HG03457 (cell line): ENCODE measurements around the gene MASP1.

Experiments
- ATAC-seq: cut with Tn5 transposase; IDR thresholded peaks from one replicate; pipeline ENCODE4 v1.9.1; 2021; ENCODE audit warnings: moderate number of reproducible peaks; ENCODE audit not compliant: unreplicated experiment

MASP1 gene

DNA sequence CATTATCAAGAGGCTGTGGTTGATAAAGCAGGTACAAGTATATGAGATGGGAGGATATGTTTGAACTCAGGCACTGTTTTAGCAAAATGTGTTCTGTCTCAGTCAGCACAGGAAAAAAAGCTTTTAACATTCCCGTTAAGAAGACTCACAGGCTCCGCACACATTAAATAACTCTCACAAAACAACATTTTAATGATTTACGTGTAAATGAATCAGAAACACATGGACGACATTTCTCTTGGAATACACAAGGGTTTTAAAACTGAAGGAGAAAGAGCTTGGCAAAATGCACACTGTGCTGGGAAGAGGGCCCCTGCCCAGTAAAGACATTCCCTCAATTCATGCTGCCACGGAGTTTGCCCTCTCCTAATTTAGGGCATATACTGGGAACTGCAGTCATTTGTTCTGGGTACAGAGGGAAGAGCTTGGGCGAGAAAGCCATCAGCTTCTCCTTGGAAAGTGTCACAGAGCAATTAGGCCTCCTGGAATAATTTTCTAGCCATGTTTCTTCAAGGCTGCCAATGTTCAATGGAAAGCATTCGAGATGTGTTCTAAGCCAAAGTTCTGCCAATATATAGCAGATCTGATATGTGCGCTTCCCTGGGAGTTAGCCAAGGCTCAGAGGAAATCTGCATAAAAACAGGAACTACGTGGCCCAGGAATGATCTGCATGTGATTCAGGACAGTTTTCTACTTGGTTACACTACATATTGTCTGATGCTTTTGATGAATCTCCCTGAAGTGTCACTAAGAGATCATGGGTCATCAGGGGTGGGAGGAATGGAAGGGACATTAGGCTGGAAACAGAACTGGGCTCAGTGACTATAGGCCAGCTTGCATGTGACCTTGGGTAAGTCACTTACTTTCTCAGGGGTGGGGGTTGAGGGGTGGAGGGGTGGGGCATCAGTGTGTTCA lies 2.2 kb upstream of the MASP1 start:
- no peak for ATAC-seq

DNA sequence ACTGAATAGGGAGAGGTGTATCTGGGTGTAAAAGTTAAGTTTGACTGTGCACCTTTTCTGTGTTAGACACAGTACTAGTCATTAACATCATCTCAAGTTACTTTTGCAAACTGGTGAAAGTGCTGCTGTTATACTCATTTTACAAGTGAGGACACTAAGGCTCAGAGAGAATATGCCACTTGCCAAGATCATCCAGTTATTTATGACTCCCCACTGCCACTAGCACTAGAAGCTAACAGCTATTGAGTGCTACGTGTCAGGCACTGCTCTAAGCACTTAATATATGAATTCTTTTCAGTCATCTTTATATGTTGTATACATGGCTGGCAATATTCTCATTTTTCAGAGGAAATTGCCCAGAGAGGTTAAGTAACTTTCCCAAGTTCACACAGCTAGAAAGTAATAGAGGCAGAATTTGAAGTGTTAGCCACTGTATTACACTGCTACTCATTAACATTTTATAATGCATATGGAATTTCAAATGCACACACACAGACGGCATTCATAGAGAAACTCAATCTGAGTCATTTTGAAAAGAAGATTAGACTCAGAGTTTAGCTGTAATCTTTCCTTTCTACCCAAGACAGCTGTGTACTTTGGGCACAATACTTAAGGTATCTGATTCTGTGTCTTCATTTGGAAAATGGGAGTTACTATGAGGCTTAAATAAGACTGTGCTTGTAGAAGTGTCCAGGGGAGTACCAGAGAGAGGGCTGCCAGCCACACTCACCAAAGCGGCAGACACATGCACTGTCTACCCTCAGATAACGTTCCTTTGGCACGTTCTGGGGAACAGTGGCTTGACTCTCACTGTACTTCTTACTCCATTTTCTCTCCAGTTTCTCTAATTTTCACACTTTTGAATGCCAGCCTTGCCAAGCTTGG lies 1.3 kb upstream of the MASP1 start:
- no peak for ATAC-seq

DNA sequence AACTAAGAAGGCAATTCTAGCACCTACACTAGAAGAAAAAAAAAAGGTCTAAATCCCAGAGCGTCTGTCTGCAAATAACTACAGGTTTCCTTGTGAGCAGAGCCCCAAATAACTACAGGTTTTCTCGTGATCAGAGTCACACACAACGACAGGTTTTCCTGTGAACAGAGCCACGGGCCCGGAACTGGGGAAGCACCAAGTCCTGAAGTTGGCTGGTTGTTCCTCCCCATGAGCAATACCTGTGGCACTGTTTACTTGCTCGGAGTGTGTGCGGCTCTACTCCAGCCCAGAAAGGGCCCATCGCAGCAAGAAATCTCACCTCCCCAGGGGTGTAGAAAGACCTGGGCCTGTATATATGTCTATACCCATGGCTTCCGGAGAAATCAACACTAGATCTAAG lies 644 bp upstream of the MASP1 start:
- no peak for ATAC-seq

DNA sequence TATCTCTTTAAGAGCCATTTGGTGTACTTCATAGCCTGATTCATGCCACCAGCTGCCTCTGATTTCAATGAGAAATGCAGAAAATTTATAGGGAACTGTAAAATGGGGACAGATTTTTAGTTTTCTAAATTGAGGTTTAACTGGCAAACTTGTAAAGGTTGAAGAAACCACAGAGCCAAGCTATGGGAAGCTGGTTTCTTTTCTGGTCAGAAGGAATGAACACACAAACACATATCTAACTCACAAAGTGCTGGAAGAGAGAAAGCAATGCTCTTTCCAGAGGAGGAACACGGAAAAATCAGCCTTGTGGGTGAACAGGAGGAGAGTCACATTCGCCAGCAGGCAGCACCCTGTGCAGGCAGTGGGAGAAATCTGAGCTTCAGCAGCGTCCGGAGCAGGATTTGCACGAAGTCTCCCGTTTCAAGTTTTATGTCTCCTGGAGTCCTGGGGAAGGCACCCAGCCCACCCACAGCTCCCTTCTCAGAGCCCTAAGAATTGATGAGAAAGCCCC lies 481 bp downstream of the MASP1 start:
- no peak for ATAC-seq

DNA sequence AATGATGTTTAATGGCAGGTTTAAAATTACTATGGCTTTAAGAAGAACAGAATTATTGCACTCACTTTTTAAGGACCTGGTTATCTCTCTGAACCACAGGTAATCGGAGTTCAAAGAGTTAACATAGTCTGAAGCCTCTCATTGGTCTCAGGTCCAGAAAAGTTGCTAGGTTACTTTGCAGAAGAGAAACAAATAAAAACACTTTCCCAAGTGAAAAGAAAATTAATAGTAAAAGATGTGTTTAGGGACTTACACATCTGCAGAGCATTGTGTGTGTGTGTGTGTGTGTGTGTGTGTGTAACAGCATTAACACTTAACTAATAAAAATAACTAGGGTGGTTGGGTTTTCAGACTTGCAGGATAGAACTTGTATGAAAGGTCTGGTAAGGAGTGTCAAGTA lies 1.0 kb downstream of the MASP1 start:
- ATAC-seq: no peak

DNA sequence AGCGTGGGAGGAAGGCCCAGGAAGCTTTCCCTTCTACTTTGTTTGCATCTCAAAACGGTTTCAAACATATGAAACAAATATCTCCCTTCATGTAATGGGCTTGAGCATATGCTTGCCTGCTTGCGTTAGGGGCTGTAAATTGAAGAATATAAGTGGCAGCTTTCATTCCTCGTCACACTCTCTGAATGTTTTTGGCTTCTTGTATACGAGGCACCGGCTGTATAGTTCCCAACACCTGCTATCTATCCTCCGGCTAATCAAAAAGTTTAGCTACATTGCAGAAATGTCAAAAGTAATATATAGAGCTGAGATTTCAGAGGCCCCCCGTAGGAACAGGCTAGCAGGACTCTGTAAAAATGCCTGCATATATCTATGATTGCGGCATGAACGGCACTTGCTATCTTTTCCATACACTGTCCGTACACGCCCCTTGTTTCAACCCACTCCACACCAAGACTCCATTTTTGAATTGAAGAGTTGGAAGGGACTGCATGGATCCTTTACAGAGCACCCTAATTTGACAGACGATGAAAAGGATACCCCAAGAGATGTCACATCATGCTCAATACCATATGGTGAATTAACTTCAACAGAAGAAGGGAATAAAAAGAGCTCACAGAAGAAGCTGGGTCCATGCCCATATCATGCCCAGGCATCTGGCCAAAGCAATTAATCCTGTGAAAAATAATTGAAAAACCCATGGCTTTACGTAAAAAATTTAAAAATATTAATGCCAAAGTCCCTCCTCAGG lies 2.5 kb downstream of the MASP1 start:
- no peak for ATAC-seq

DNA sequence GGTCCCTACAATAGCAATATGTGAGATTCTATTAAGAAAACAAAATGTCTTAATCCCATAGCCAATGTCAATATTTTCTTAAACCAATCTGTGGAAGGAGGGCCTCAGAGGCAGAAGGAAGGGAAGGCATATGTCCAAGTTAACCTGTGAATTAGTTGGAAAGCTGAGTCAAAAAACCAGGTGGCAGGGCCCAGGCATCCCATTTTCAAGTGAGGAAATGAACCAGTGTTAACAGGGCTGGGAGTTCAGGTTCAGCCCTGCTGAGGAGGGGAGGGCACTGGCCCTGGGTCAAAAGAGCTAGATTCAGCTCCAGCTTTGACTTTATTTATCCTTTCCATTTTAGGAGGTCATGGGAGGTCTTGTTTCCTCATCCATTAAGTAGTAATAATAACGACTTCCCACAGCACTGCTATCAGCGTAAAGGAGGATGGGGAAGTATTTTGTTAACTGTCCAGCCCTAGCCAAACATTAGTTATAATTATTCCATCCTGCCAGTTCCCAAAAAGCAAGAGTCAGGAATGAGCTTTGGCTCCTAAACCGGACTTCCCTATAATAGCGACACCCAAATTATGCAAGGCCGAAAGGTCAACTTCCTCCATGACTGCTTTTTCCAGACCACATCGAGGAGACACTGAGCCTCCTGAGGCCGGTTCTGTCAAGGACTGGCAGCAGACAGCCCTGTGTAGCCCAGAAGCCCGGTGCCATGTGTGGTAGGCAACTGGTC lies 3.2 kb downstream of the MASP1 start:
- ATAC-seq: no peak

DNA sequence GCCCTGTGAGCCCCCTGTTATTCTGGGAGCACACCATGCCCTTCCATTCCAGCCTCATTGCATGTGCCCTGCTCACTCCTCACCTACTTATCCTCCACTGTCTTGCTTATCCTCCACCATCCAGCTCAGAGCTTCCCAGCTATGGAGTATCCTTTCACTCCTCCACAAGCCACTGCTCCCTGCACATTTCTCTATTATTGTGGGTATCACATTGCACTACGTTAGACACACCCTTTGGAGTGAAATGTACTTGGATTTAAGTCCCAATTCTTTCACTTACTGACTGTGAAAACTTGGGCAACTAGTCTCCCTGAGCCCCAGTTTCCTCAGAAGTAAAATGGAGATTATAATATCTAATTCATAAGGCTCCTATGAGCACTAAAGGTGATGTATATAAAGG lies 4.3 kb downstream of the MASP1 start:
- no peak for ATAC-seq

DNA sequence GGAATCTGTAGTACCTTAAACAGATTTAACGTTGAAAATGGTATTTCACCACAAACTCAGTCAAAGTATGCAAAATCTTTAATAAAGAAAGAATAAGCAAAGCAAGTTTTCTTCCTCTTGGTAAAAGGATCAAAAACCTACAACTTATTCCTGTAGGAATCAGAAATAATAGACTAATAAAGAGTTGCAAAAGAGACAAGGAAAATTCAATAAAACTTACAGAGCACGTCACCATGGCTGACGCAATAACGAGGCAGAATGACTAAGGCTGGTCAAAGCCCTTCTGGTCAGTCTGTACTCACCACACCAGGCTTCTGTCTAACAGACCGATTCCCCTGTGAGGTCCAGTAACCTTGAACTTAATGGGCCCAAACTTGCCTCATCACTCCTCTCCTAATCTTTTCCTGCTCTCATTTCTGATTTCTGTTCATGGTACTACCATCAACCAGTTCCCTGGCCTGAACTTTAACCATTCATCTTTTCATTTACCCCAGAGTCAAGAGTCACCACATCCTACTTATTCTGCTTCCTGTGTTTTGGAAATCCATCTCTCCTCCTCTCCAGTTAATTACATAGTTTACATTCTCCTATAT lies 5.0 kb downstream of the MASP1 start:
- ATAC-seq: no peak

DNA sequence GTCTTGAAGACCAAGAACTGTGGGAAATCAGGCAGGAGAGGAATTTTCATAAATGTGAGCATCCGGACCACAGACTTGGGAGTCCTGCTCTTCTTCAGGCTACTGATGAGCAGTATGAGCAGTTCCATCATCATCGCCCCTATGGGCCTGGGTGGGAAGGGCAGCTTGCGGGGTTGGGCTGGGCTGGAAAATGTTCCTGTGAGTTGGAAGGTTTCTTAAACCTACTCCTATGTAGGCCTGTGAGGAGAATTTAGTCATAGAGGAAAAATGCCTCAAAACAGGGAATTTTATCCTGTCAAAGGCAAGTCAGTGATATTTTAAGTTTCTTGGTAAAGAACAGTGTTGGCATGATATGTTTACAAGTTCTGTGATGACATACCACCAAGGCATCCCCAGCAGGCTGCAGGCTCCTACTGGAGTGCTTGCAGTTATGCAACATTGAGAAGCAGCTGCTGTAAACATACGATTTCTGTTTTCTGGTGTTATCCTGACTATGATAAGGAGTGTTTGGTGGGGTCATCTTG lies 10.3 kb downstream of the MASP1 start:
- ATAC-seq: no peak

DNA sequence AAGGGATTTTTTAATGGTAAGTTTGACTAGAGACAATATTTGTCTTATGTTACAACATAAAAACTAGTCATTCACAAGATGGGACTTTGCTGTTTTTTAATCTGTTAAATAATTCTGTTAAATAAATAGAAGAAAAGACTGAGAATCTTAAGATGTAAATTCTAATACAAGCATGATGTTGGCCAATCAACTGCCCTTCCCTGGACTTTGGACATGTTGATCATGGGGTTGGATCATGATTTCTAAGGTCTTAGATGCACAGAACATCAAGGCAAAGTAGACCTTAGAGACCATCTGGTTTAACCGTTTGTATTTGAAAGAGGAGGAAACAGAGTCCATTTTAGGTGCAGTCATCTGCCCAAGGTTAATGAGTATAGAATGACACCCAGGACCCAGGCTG lies 10.9 kb downstream of the MASP1 start:
- ATAC-seq: no peak

DNA sequence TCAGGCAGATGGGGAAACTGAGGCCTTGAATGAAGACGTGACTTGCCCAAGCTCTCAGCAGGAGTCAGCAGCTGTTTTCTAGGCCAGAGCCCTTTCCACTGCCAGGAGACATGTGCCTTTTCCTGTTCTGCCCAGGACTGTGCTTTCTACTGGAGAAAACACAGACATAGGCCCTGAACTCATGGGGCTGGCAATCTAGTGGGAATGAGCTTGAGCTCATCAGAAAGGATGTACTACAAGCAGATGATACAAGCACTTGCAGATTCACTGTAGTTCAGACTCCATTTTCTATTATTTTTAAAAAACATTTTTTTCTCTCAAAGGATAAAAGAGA lies 14.4 kb downstream of the MASP1 start:
- no peak for ATAC-seq

DNA sequence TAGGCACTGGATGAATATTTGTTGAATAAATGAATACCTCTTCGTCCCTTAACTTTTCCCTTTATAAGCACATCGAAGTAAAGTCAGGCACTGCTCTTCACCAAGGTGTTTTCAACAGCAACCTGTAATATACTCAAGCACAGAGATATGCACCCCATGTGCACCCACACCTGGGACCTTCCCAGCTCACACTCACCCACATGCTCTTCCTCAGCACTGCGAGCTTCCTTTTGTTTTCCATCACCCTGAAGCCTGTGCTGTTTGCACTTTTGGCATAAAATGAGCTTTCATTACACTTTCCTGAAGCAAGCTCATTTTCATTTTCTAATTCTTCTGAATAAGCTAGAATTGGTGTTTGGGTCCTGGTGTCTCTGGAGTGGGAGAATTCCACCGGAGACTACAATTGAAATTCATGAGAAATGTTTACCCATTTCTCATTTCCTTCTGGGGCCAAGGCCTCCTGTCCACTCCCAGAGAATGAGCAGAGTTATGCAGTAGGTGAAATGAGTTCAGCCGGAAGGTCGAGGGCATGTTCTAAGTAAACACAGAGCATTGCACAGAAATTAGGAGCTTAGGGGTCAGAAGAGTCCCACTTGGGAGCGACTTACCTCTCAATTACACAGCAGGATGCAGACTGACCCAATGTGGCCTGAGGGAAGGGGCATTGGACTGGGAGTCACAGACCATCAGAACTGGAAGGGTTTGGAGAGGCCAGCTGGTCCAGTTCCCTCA lies 15.0 kb downstream of the MASP1 start:
- no peak for ATAC-seq

DNA sequence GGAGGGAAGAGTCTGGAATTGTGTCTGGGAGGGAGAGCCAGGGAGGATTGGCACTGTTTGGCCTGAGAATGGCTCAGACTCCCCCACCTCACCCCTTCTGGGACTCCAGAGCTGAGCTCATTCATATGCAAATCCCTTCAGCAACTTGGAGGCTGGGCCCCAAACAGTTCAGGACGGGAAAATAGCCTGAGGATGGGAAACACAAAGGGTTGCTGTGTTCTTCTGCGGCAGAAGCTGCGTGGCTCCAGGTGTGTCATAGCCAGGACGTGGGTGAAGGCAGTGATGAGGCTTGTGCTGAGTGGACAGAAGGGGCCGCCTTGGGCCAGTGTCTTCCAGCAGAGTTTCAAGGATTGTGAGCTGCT lies 16.6 kb downstream of the MASP1 start:
- ATAC-seq: no peak

DNA sequence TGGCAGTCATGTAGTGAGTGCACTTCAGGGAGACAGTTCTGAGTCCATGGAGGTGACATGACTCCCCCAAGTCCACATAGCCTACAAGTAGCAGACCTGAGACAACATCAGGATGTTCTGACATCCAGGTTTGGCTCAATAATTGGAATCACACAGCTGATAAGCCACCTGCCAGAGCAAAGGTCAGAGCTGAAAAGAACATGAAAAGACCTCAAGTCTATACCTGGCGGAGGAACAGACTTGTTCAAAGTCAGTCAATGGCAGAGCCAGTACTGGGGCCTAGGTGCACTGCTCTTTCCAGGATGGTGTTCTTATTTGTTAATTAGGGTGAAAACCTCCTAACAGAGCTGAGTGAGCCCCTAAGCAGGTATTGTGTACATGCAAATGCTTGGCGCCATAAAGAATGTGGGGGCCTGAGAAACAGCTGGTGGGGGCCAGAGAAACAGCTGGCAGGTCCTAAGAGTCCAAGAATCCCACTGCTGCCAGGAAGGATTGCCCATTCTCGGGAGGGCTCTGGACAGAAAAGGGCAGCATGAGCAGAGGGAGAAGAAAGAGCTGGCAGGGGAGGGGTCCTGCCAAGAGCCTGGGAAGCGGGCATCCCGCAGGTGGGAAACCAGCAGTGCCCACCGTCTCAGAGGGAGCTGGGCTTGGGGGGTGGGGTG lies 17.1 kb downstream of the MASP1 start:
- ATAC-seq: no peak

DNA sequence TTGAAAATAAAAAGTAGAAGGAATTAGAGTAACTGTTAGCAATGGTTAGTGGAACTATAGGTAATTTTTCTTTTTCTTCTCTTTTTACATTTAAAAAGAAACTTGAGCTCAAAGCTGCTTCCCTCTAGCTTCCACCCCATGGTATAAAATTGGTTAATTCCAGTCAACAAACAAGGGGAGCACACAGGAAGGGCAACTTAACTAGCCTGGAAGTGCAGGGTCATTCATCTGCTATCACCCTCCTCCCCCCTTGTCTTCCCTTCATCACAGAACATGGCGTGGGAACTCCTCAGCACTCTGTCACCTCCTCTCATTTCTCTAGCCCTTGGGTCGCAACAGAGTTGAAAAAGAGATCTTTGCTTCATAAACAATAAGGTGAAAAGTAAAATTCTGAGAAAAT lies 20.0 kb downstream of the MASP1 start:
- no peak for ATAC-seq

DNA sequence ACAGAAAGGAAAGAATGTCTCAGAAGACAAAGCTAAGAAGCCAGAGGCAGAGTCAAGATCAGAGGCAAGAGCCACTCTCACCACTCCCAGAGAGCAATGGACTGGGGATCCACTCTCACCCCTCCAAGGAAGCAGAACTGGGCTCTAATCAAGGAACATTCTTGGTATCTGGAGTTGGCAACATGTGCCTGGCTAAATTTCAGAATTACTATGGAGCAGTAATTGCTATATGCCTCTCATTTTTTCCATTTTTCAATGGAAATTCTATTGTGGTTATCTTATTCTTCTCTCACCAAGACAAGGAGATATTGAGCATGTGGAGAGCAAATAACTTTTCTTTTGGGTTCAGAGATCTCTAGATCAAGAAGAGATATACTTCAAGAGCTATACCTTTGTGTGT lies 22.1 kb downstream of the MASP1 start:
- ATAC-seq: no peak

DNA sequence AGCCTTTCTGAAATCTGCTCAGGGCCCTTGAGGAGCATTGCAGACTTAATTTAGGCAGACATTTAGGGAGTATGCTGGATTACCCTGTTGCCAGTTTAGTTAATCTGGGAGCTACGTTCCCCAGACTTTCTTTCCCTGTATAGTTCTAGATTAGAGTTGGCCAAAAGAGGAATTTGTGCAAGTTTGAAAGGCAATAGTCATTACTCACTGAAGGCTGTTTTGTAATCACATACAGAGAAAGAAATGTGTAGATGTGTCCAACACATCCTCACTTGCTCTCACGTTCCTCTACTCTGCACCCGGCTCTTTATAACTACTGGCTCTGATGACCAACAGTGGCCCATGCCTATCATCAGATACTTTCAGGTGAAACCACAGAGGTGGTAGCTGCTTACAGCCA lies 24.2 kb downstream of the MASP1 start:
- ATAC-seq: no peak

DNA sequence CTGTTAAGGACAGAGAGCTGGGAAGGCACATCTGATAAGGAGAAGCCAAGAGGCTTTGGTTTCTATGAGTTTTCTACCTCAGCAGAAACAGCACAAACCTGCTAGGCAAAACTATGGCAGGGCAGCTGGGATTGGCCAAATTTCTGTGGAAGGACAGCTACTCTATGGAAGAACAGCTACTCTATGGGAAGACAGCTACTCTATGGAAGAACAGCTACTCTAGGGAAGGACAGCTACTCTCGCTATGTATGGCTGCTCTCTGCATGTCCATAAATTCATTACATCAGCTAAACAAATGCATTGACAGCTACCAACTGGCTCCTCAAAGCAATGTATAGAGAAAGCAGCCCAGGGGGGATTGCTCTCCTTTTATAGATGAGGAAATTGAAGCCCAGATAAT lies 24.8 kb downstream of the MASP1 start:
- no peak for ATAC-seq
